OCI-LY3 (cell line): ENCODE measurements around the gene TMEM171.

Experiments used
- H2AFZ ChIP-seq: fragments of 200-600, 300-600 bp; shearing (Covaris generic); 2 replicates; pipeline ENCODE4 v1.6.0; 2014; ENCODE audit warnings: antibody characterized with exemption, low read depth, low read length
- H3K27ac ChIP-seq: fragments of 200-600, 300-600 bp; sonication (generic); 2 replicates; pipeline ENCODE4 v1.5.1; 2014; ENCODE audit warnings: mild to moderate bottlenecking, low read length, moderate library complexity, mixed read lengths
- H3K27me3 ChIP-seq: fragments of 200-600, 300-600 bp; sonication (generic); 2 replicates; pipeline ENCODE4 v1.6.1; 2014; ENCODE audit warnings: low read depth, low read length, mixed read lengths
- H3K36me3 ChIP-seq: fragments of 200-600, 300-600 bp; sonication (generic); replicated peaks from 2 replicates; pipeline ENCODE3; 2014; ENCODE audit warnings: low read depth, low read length, mixed read lengths
- H3K4me1 ChIP-seq: fragments of 300-600, 200-600 bp; sonication (generic); 2 replicates; pipeline ENCODE4 v1.6.1; 2014; ENCODE audit warnings: low read length, mixed read lengths
- H3K4me2 ChIP-seq: fragments of 200-600, 300-600 bp; sonication (generic); 2 replicates; pipeline ENCODE4 v1.6.1; 2014; ENCODE audit warnings: low read length, mixed read lengths
- H3K4me3 ChIP-seq: fragments of 300-600, 200-600 bp; sonication (generic); 2 replicates; pipeline ENCODE4 v1.5.1; 2014; ENCODE audit warnings: antibody characterized with exemption, mild to moderate bottlenecking, low read length, moderate library complexity
- H3K79me2 ChIP-seq: fragments of 300-600, 200-600 bp; shearing (Covaris generic); 2 replicates; pipeline ENCODE4 v1.6.1; 2014; ENCODE audit warnings: mild to moderate bottlenecking, low read length, mixed read lengths
- H3K9ac ChIP-seq: fragments of 300-600, 200-600 bp; shearing (Covaris generic); 2 replicates; pipeline ENCODE4 v1.6.0; 2014; ENCODE audit warnings: mild to moderate bottlenecking, low read length, moderate library complexity
- H3K9me3 ChIP-seq: fragments of 200-600, 300-600 bp; shearing (Covaris generic); 2 replicates; pipeline ENCODE4 v1.6.1; 2014; ENCODE audit warnings: low read length, mixed read lengths; ENCODE audit not compliant: insufficient read depth
- H4K20me1 ChIP-seq: fragments of 200-600, 300-600 bp; sonication (generic); 2 replicates; pipeline ENCODE4 v1.6.1; 2016; ENCODE audit warnings: low read length, mixed read lengths; ENCODE audit not compliant: insufficient read depth
- CTCF ChIP-seq: fragments of 200-600, 300-600 bp; sonication (generic); IDR thresholded peaks from 2 replicates; pipeline ENCODE4 v1.5.1; 2014; ENCODE audit warnings: antibody characterized with exemption, low read length, low read depth
- EZH2phosphoT487 ChIP-seq: fragments of 200-600 bp; shearing (Covaris generic); IDR thresholded peaks from 2 replicates; pipeline ENCODE4 v1.6.1; 2018; ENCODE audit warnings: antibody characterized with exemption, mixed run types, low read depth

The TMEM171 gene

GRCh38 chr5:73142035-73142434, 21.7 kb downstream of the TMEM171 start:
- no peak overlapping the region for H3K27ac ChIP-seq
- no peak overlapping the region for H3K9ac ChIP-seq
- H3K36me3 ChIP-seq: no peaks in the 10 kb centered on the region
- no peak overlapping the region for H3K4me2 ChIP-seq
- H3K9me3 ChIP-seq: no peaks in the 10 kb centered on the region
- H2AFZ ChIP-seq: no peak overlapping the region
- H3K4me1 ChIP-seq: peaks cover 10% of the 10 kb centered on the region
- H3K27me3 ChIP-seq: peaks cover 56% of the 10 kb centered on the region
- no peak overlapping the region for H3K4me3 ChIP-seq
- H3K79me2 ChIP-seq: no peaks in the 10 kb centered on the region
- H4K20me1 ChIP-seq: no peaks in the 10 kb centered on the region
- TF ChIP-seq CTCF (no peak), EZH2phosphoT487 (no peak)

GRCh38 chr5:73143716-73144115, 23.3 kb downstream of the TMEM171 start:
- no peaks in the 10 kb centered on the region for H3K79me2 ChIP-seq
- no peaks in the 10 kb centered on the region for H3K36me3 ChIP-seq
- no peak overlapping the region for H3K4me3 ChIP-seq
- H3K9me3 ChIP-seq: no peaks in the 10 kb centered on the region
- H3K4me1 ChIP-seq: no peaks in the 10 kb centered on the region
- H3K4me2 ChIP-seq: no peak overlapping the region
- no peak overlapping the region for H3K27ac ChIP-seq
- H3K9ac ChIP-seq: no peak overlapping the region
- no peak overlapping the region for H2AFZ ChIP-seq
- H3K27me3 ChIP-seq: peaks cover 69% of the 10 kb centered on the region
- H4K20me1 ChIP-seq: no peaks in the 10 kb centered on the region
- TF ChIP-seq CTCF (no peak), EZH2phosphoT487 (no peak)

GRCh38 chr5:73149540-73149939, 29.2 kb downstream of the TMEM171 start:
- TF ChIP-seq CTCF (no peak), EZH2phosphoT487 (no peak)
- Histone ChIP-seq H3K27me3 (peaks cover 84% of the 10 kb centered on the region), H2AFZ (no peak overlapping the region), H3K79me2 (no peaks in the 10 kb centered on the region), H3K27ac (no peak overlapping the region), H3K9me3 (no peaks in the 10 kb centered on the region), H3K9ac (no peak overlapping the region), H3K4me2 (no peak overlapping the region), H4K20me1 (peaks cover 13% of the 10 kb centered on the region; the same call in 1 of the 2 replicates), H3K36me3 (no peaks in the 10 kb centered on the region), H3K4me3 (no peak overlapping the region), H3K4me1 (peaks cover 24% of the 10 kb centered on the region)

GRCh38 chr5:73150876-73151275, 30.5 kb downstream of the TMEM171 start:
- no peak overlapping the region for H3K4me2 ChIP-seq
- no peak overlapping the region for H3K9ac ChIP-seq
- TF ChIP-seq CTCF: no peak
- TF ChIP-seq EZH2phosphoT487: no peak
- no peaks in the 10 kb centered on the region for H3K9me3 ChIP-seq
- H3K4me1 ChIP-seq: peaks cover 25% of the 10 kb centered on the region
- H4K20me1 ChIP-seq: peaks cover 23% of the 10 kb centered on the region; the same call in 1 of the 2 replicates
- H3K4me3 ChIP-seq: no peak overlapping the region
- no peak overlapping the region for H3K27ac ChIP-seq
- H3K27me3 ChIP-seq: peaks cover 84% of the 10 kb centered on the region
- no peaks in the 10 kb centered on the region for H3K79me2 ChIP-seq
- H3K36me3 ChIP-seq: no peaks in the 10 kb centered on the region
- no peak overlapping the region for H2AFZ ChIP-seq
